Common myeloid progenitor, CD34-positive (primary cell): ENCODE results near the gene KCNA4.
"Not testable (repeated sequence)": the region's sequence is repeated elsewhere in the genome, so short reads cannot be mapped to it uniquely, and the experiment has no call there.

ENCODE experiments used
- CTCF ChIA-PET: fragments of 350-600 bp; sonication (Branson Sonifier 250); formaldehyde crosslinking; loops from one replicate; lab custom pipeline; 2021; ENCODE audit warnings: antibody characterized with exemption; lab: Charles Lee
- POLR2A ChIA-PET: fragments of 350-600 bp; sonication (Branson Sonifier 250); formaldehyde crosslinking; loops from one replicate; lab custom pipeline; 2021; ENCODE audit warnings: antibody characterized with exemption; lab: Charles Lee
- DNase-seq, 3 donors: peaks; one replicate each; pipeline versions ENCODE4 v3.0.0 to v3.0.0-alpha.2; 2013
- H3K27ac ChIP-seq, 2 experiments: 1 replicate in 1 of 2; 2 replicates in 1 of 2; pipeline ENCODE4 v1.7.0; 2013; ENCODE audit warnings: inconsistent platforms in 2 of 2, low read length in 2 of 2, mild to moderate bottlenecking in 2 of 2, low read depth in 1 of 2, moderate library complexity in 1 of 2; ENCODE audit not compliant: severe bottlenecking in 2 of 2, insufficient read depth in 1 of 2, poor library complexity in 1 of 2
- H3K27me3 ChIP-seq, 5 experiments: replicated peaks in 2 of 5; 1 replicate in 3 of 5; 2 replicates in 2 of 5; pipeline versions ENCODE4 v1.6.1 to v1.7.0; 2013; ENCODE audit warnings: low read length in 4 of 5, mild to moderate bottlenecking in 2 of 5, moderate library complexity in 2 of 5, inconsistent platforms in 1 of 5; ENCODE audit not compliant: insufficient read depth in 5 of 5, control insufficient read depth in 4 of 5
- H3K36me3 ChIP-seq, 4 experiments: 1 replicate in 2 of 4; 2 replicates in 2 of 4; pipeline versions ENCODE4 v1.6.1 to v1.7.0; 2013; ENCODE audit warnings: low read length in 3 of 4, control low read depth in 1 of 4, mild to moderate bottlenecking in 1 of 4; ENCODE audit not compliant: control insufficient read depth in 4 of 4, insufficient read depth in 4 of 4
- H3K4me1 ChIP-seq, 4 experiments: 1 replicate in 3 of 4; 2 replicates in 1 of 4; pipeline versions ENCODE4 v1.6.1 to v1.7.1; 2013; ENCODE audit warnings: low read length in 3 of 4, mild to moderate bottlenecking in 3 of 4, control low read depth in 1 of 4, inconsistent platforms in 1 of 4, moderate library complexity in 1 of 4; ENCODE audit not compliant: control insufficient read depth in 4 of 4, insufficient read depth in 4 of 4; ENCODE audit errors: control extremely low read depth in 1 of 4
- H3K4me3 ChIP-seq, 7 experiments: 1 replicate in 4 of 7; 2 replicates in 3 of 7; pipeline versions ENCODE4 v1.5.1 to v1.7.0; 2013; ENCODE audit warnings: mild to moderate bottlenecking in 7 of 7, low read length in 6 of 7, moderate library complexity in 6 of 7, inconsistent platforms in 2 of 7, low read depth in 2 of 7, control low read depth in 1 of 7; ENCODE audit not compliant: insufficient read depth in 4 of 7, control insufficient read depth in 1 of 7; ENCODE audit errors: extremely low read depth in 1 of 7
- H3K9me3 ChIP-seq, 5 experiments: 1 replicate in 4 of 5; 2 replicates in 1 of 5; pipeline versions ENCODE4 v1.6.1 to v1.7.1; 2013; ENCODE audit warnings: low read length in 4 of 5, mild to moderate bottlenecking in 2 of 5, inconsistent platforms in 1 of 5, low read depth in 1 of 5, moderate library complexity in 1 of 5; ENCODE audit not compliant: control insufficient read depth in 4 of 5, insufficient read depth in 2 of 5; ENCODE audit errors: control extremely low read depth in 1 of 5
- WGBS: methylation state at CpG from one replicate; pipeline ENCODE4 v1.1.5; 2013; ENCODE audit not compliant: insufficient coverage; 5-methylcytosine and 5-hydroxymethylcytosine counted together

Gene KCNA4

GRCh38 chr11:30000986-30001750, 15.7 kb downstream of the KCNA4 start:
- Histone ChIP-seq H3K9me3 (no peaks in the 10 kb centered on the region), H3K4me1 (no peaks in the 10 kb centered on the region), H3K36me3 (no peaks in the 10 kb centered on the region), H3K27me3 (peaks cover 0 to 3% (median 0%) of the 10 kb centered on the region in 5 experiments), H3K4me3 (no peak overlapping the region), H3K27ac (no peak overlapping the region)
- ChIA-PET CTCF (interaction anchor here (0.7 kb wide), 1 partner anchor 20 kb away, joined by 3 read pairs; no protein-coding TSS in a partner anchor), POLR2A (no interaction called here)
- 83% methylated on average over 4 of the region's 5 CpGs for WGBS
- DNase-seq: no peak

- DNase-seq: no peak
Measured at GRCh38 chr11:29996016-29996415, 20.8 kb downstream of the KCNA4 start.

GRCh38 chr11:29989174-29989970, 27.5 kb downstream of the KCNA4 start:
- H3K27ac ChIP-seq: no peak overlapping the region
- no peaks in the 10 kb centered on the region for H3K4me1 ChIP-seq
- ChIA-PET CTCF (no interaction called here), POLR2A (no interaction called here)
- no peak for DNase-seq
- no peaks in the 10 kb centered on the region for H3K36me3 ChIP-seq
- H3K9me3 ChIP-seq: no peaks in the 10 kb centered on the region
- no peaks in the 10 kb centered on the region for H3K27me3 ChIP-seq
- no peak overlapping the region for H3K4me3 ChIP-seq
- no CpG with 5 or more reads among the region's 1 CpG for WGBS

More at GRCh38 chr11:29996016-29996415, 20.8 kb downstream of the KCNA4 start:
- Histone ChIP-seq H3K9me3 (no peaks in the 10 kb centered on the region), H3K4me1 (no peaks in the 10 kb centered on the region), H3K4me3 (no peak overlapping the region), H3K27ac (no peak overlapping the region), H3K27me3 (no peaks in the 10 kb centered on the region), H3K36me3 (no peaks in the 10 kb centered on the region)
- ChIA-PET POLR2A (no interaction called here), CTCF (no interaction called here)
- no CpG with 5 or more reads among the region's 1 CpG for WGBS

- POLR2A ChIA-PET: no interaction called here
Measured at GRCh38 chr11:29985248-29985647, 31.6 kb downstream of the KCNA4 start.

GRCh38 chr11:29984544-29984943, 32.3 kb downstream of the KCNA4 start:
- Histone ChIP-seq H3K36me3 (no peaks in the 10 kb centered on the region), H3K27me3 (no peaks in the 10 kb centered on the region), H3K9me3 (no peaks in the 10 kb centered on the region), H3K4me1 (no peaks in the 10 kb centered on the region), H3K4me3 (no peak overlapping the region), H3K27ac (no peak overlapping the region)
- POLR2A ChIA-PET: no interaction called here
- CTCF ChIA-PET: interaction anchor here (1.4 kb wide), 1 partner anchor 35 kb away, joined by 4 read pairs; no protein-coding TSS in a partner anchor
- WGBS: 100% methylated on average over 3 of the region's 4 CpGs
- no peak for DNase-seq

More at GRCh38 chr11:29985248-29985647, 31.6 kb downstream of the KCNA4 start:
- Histone ChIP-seq H3K27ac (no peak overlapping the region), H3K4me3 (no peak overlapping the region), H3K9me3 (no peaks in the 10 kb centered on the region), H3K36me3 (no peaks in the 10 kb centered on the region), H3K27me3 (no peaks in the 10 kb centered on the region), H3K4me1 (no peaks in the 10 kb centered on the region)
- 100% methylated on average over 1 of the region's 1 CpG for WGBS
- CTCF ChIA-PET: no interaction called here
- DNase-seq: no peak

- Histone ChIP-seq H3K27me3 (no peaks in the 10 kb centered on the region), H3K4me3 (no peak overlapping the region), H3K4me1 (no peaks in the 10 kb centered on the region), H3K36me3 (no peaks in the 10 kb centered on the region), H3K27ac (no peak overlapping the region), H3K9me3 (no peaks in the 10 kb centered on the region)
- POLR2A ChIA-PET: no interaction called here
- CTCF ChIA-PET: no interaction called here
- DNase-seq: no peak
- 93% methylated on average over 2 of the region's 2 CpGs for WGBS
Measured at GRCh38 chr11:29978549-29978948, 38.3 kb downstream of the KCNA4 start.

GRCh38 chr11:29975580-29975979, 41.2 kb downstream of the KCNA4 start:
- POLR2A ChIA-PET, H3K4me3 ChIP-seq, H3K9me3 ChIP-seq, DNase-seq, H3K27me3 ChIP-seq, CTCF ChIA-PET, H3K27ac ChIP-seq, H3K36me3 ChIP-seq, H3K4me1 ChIP-seq: not testable (repeated sequence)
- 95% methylated on average over 10 of the region's 10 CpGs for WGBS
